HG03039 (cell line): ENCODE data around the gene PPP2R2D.
"Not testable (repeated sequence)": the region's sequence is repeated elsewhere in the genome, so short reads cannot be mapped to it uniquely, and the experiment has no call there.

Experiments
- ATAC-seq: cut with Tn5 transposase; IDR thresholded peaks from one replicate; pipeline ENCODE4 v1.9.1; 2021; ENCODE audit warnings: mild to moderate bottlenecking, moderate library complexity; ENCODE audit not compliant: unreplicated experiment

The PPP2R2D gene

DNA sequence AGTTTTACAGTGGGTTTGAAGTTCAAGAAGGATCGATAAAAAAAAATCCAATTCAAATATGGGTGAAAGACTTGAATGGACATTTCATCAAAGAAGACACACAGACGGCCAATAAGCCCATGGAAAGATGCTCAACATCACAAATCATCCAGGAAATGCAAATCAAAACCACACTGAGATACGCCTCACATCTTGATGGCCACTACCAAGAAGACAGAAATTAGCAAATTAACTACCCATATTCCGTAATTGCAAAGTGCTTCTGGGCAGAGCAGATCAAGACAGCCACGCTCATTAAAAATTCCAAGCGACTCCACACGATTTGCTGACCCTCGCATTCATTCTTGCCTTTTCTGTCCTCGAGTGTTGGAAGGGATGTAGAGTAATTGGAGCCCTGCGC, 34.1 kb upstream of the PPP2R2D start:
- no peak for ATAC-seq

DNA sequence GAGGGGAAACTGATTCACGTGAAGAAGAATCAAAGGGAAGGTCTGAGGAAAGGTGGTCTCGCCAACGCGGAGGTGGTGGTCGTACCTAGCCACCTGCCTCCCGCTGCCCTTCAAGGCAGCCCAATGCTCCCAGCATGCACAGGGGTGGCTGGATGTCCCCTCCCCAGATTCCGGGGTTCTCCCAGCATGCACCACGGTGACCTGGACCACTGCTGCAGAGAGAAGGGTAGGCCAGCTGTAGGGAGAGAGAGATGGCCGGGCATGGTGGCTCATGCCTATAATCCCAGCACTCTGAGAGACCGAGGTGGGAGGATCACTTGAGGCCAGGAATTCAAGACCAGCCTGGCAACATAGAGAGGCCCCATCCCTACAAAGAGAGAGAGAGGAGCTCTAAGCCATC, 32.4 kb upstream of the PPP2R2D start:
- no peak for ATAC-seq

DNA sequence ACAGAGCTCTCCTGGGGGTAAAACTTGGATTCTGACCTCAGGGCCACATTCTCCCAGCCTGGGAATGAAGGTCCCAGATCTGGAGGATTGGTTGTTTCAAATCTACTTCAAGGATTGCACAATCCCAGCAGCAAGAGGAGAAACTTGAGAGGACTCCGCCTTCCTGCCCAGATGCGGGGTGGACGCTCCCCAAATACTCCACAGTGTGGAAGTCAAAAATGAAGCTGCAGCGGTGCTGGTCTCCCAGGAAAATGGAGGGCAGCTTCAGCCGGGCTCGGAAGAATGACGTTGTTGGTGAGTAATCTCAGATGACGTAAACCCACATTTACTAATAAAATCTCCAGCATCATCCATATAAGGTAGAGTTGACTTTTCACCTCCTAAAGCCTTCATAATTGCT, 31.5 kb upstream of the PPP2R2D start:
- no peak for ATAC-seq

DNA sequence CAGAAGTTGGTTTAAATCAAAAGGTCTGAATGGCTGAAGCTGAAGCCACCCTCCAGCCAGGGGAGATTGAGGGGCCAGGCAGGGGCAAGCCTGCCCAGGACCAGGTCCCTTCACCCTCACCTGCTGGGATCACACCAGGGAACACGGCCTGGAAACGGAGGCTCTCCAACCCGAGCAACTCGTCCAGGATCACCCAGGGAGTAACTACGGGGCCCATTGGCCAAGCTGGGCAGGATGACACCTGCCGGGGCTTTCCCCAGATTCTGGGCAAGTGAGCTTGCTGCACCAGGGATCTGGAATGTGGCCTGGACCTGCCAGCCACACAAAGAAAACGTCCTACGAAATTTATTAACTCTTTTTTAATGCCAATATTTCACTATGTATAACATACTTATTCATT, 30.4 kb upstream of the PPP2R2D start:
- ATAC-seq: no peak

DNA sequence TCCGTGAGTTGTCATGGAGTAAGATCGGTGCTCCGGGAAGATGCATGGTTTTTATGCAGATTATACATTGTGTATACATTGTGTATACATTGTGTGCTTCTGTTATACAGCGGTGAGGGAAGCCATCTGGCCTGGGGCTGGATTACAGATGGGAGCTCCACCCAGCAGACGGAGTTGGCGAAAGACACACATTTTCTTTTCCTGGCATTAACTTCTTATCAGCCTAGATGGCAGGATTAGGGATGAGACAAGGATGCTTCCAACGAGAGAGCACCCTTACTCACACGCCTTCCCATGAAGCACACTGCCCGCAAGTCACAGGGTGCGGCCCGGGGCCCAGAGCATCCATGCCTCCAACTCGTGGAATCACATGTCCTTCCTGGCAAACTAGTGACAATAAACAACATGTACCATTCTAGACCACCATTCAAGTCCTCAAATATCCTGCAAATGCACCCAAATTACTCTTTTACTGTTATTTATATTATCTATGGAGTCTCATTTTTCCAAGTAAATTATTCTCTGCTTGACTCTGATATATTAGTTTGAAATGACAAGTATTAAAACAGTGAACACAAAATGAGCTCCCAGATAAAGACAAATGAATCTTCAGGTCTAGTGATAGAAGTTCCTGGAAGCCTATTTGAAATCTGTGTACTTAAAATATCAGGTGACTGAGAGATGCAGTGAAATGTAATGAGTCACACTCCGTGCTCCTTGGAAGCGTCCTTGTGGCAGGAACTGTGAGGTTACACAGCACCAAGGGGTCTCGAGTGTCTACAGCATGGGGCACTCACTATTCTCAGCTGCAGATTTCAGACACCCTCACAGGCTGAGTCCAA, 29.8 kb upstream of the PPP2R2D start:
- no peak for ATAC-seq

DNA sequence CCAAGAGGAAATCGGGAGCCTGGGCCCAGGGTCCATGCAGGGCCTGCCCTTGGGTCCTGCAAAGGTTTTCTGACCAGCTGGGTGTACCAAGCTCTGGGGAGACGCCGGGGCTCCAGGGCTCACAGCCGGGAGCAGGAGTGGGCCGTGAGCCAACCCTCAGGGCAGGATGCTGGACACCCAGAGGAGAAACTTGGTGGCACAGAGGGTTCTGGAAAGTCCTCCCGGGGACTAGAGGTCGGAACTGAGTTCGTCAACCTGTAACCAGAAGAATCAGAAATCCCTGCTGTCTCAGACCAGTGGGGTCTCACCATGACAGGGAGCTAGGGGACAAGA, 29.2 kb upstream of the PPP2R2D start:
- ATAC-seq: no peak

DNA sequence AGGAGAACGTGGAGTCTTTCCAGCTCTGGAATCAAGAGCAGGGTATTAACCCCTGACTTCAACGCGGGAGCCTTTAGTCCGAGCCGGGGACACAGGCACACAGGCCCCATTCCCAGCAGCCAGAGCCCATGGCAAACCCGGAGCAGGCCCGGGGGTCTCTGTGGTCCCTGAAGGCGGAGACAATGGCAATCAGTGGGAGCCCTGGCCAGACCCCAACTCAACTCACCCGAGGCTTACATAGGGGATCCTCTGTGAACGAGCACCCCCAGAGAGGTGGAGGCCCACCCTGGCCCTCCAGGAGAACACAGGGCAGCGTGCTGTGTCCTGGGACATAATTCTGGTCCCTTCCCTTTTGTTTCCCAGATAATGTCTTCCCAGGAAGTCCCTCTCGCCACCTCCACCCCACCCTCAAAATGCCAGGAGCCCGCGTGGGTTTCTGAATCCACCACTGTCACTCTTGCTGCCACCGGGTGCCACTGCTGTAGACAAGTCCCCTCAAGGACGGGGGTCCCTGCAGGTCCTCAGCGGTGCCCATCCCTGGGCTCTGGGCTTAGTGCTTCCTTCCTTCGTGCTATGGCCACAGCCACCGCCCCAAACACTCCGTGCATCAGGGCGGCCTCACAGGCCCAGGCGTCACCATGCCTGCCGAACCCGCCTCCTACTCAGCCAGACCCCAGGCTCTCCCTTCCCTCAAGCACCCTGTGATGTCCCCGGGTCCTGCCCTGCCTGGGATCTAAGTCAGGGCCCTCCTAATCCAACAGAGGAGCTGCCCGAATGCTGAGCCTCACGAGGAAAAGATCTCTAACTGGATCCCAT, 28.6 kb upstream of the PPP2R2D start:
- no peak for ATAC-seq

DNA sequence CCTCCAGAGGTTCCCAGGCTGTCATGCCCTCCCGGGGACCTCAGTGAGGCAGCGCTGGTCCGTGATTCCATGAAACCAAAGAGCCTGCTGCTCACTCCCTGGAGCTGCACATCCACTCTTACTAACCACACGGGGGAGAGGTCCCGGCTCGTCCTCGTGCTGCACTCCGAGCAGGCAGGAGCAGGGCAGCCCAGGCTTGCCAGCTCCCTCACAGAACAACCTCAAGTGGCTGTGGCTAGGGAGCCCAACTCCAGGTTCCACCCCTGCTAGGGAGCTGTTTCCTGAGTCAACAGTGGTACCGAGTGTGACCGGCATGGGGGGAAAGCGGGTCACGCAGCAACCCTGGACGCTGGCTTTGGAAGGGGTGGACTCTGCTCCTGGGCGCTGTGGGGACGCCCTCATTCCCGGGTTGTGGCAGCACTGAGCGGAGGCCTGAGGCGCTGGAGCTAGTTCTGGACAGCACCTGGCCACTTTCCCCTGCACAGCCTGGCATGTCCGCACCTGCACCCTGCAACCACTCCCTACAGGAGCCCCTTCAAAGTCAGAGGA, 27.9 kb upstream of the PPP2R2D start:
- no peak for ATAC-seq

DNA sequence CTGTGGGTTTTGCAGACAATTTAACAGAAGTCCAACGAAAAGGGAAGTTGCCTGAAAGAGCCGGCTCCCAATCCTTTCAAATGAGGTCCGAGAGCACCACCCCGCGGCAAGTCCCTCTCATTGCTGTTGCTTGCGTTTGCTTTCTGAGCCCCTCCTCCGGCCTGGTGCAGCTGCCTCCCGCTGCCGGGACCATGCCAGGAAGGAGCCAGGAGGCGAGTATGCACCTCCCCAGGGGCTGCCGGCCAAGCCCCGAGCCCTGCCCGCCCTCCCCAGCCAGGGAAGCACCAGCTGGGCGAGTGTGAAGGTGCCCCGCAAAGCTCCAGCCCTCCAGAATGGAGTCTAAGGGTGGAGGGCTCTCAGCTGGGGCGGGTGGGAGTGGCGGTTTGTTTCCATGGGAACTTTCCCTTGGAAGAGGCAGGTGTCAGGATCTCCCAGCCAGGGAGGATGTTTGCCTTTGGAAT, 25.8 kb upstream of the PPP2R2D start:
- ATAC-seq: peak; percentile 67

DNA sequence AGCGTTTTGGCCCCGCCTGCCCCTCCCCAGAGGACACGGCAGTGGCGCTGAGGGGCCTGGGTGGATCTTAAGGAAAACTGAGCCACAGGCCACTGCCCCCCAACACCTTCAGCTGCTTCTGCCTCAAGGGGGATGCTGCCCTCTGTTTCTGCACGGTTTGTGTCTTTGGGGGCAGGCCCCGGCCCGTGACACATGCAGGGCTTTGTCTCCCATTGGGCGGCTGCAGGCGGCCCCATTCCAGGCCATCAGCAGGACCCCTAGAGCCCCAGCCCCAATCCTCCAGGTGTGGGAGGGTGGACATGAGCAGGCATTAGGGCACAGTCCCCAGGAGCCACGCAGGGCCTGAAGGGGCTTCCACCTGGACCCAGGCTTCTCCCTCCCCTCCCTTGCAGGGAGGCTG, 25.3 kb upstream of the PPP2R2D start:
- ATAC-seq: no peak

DNA sequence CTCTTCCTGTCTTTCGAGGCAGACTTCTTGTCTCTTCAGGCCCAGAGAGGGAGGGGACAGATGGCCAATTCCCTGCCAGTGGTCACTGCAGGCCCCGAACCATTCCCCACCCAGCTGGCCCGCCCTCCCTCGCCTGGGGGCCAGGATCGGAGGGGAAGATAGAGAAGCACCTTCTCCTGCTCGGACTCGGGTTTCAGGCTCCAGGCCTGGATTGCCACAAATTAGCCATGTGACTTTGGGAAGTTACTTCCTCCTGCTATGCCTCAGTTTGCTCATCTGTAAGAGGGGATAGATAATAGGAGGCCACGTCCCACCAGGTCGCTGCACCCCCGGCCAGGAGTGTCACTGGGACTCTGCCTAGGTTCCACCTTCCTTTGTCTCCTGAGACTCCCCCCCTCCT, 24.8 kb upstream of the PPP2R2D start:
- no peak for ATAC-seq

DNA sequence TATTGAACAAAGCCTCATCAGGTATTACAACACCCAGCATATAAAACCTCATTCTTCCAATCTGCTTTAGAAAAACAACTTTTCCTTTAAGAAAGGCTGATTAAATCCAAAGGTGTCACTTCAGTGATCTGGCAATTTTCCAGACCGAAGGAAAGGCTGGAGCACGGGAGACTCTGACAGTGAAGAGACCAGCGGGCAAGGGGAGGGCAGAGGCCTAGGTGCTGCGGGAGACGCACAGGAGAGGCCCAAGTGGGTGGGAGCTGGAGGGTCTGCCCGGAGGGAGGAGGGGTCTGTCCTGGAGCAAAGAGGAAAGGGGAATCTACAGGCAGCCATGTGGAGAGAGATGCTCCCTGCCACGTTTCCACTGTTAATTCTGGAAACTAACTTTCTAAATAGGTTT, 24.3 kb upstream of the PPP2R2D start:
- no peak for ATAC-seq

DNA sequence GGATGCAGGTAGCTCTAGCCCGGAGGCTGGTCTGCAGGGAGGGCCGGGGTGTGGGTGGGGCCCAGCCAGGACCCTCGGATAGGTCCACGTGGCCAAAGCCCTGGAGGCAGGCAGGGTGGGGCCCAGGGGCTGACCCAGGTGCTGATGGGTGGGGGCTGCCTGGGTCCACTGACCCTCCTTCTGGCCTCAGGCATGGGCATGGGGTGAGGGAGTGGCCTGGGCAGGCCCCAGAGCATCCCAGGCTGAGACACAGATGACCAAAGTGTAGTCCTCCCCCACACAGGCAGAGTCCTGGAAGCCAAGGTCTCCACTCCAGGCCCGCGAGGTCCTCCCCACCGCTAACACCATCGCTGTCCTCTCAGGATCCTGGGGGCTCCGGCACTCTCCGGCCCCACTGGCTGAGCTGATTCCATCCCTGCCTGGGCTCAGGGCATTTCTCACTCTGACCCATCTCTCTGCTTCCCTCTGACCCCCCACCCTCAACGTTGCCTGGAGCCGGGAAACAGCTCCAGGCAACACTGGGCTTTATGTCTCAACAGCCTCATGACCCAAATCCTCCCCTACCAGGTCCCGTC, 20.7 kb upstream of the PPP2R2D start:
- ATAC-seq: no peak

DNA sequence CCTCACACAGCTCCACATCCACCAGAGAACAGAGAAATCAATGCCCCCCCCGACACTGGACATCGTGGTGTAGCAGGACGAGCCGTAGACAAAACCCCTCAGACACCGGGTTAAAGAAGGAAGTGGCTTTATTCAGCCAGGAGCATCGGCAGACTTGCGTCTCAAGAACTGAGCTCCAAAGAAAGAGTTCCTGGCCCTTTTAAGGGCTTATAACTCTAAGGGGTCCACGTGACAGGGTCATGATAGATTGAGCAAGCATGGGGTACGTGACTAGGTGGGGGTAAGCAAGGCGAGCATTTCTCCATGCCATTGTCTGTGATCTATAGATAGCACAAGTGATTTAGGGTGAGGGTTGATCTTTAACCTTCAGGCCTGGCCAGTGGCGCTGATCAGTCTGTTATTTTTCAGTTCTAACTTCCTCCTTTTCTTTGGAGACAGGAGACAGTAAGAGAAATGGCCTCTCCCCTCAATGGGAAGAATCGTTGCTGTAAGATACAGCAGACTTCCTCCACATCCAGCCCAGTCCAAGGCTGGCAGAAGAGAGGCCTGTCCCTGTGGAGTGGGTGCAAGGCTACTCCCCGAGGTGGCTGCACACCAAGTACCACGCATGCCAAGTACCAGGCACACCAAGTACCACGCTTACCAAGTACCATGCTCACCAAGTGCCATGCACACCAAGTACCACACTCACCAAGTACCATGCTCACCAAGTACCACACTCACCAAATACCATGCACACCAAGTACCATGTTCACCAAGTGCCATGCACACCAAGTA, 19.5 kb upstream of the PPP2R2D start:
- ATAC-seq: no peak

DNA sequence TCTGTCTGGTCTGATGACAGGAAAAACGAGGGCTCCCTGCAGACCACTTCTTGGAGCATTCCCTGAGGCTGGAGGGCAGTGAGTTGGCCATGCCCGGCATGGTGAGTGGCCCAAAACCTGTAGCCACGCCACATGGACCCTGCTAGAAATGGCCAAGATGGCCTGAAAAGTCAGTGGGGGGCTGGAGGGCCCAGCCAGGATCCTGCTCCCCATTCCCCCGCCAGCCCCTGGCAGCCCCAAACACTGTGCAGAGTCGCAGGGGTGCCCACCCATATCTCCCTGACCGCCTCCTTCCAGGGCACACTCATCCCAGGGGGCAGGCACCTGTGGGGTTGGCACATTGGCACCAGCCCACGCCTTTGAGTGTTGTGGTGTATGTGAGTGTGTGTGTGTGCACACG, 18.7 kb upstream of the PPP2R2D start:
- no peak for ATAC-seq

DNA sequence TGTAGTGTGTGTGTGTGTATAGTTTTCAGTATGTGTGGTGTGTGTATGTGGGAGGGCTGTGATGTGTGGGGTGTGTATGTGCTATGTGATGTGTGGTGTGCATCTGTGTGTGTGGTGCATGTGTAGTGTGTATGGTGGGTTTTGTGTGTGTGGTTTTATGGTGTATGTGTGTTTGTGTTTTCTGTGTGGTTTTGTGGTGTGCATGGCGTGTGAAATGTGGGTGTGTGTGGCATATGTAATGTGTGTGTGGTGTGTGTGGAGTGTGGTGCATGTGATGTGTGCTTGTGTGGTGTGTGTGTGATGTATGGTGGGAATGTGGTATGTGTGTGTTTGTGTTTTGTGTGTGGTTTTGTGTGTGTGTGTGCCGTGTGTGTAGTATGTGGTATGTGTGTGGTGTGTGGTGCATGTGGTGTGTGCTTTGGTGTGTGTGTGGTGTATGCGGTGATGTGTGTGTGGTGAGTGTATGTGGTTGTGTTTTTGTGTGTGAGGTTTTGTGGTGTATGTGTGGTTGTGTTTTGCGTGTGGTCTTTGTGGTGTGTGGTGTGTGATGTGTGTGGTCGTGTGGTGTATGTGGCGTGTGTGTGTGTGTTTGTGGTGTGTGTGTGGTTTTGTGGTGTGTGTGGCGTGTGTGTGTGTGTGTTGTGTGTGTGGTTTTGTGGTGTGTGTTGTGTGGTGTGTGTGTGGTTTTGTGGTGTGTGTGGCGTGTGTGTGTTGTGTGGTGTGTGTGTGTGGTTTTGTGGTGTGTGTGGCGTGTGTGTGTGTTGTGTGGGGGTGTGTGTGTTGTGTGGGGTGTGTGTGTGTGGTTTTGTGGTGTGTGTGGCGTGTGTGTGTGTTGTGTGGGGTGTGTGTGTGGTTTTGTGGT, 18.0 kb upstream of the PPP2R2D start:
- no peak for ATAC-seq

DNA sequence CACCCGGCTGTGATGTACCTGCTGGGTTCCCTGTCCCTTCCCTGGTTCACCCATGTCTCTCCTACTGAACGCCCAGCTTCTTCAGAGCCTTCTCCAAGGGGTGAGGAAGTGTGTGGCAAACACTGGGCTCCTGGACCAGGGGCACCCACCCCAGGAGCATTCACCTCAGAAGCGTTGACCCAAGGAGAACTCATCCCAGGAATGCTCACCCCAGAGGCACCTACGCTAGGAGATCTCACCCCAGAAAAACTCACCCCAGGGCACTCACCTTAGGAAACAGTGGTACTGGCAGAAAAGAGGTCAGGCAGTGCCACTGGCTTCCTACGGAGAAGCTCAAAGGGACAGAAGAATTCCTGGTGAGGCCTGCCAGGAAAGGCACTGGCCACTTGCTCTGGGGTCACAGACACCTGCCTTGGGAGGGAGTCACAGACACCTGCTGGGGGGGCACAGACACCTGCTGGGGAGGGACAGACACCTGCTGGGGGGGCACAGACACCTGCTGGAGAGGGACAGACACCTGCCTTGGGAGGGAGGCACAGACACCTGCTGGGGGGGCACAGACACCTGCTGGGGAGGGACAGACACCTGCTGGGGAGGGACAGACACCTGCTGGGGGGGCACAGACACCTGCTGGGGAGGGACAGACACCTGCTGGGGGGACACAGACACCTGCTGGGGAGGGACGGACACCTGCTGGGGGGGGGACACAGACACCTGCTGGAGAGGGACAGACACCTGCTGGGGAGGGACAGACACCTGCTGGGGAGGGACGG, 17.0 kb upstream of the PPP2R2D start:
- ATAC-seq: not testable (repeated sequence)

DNA sequence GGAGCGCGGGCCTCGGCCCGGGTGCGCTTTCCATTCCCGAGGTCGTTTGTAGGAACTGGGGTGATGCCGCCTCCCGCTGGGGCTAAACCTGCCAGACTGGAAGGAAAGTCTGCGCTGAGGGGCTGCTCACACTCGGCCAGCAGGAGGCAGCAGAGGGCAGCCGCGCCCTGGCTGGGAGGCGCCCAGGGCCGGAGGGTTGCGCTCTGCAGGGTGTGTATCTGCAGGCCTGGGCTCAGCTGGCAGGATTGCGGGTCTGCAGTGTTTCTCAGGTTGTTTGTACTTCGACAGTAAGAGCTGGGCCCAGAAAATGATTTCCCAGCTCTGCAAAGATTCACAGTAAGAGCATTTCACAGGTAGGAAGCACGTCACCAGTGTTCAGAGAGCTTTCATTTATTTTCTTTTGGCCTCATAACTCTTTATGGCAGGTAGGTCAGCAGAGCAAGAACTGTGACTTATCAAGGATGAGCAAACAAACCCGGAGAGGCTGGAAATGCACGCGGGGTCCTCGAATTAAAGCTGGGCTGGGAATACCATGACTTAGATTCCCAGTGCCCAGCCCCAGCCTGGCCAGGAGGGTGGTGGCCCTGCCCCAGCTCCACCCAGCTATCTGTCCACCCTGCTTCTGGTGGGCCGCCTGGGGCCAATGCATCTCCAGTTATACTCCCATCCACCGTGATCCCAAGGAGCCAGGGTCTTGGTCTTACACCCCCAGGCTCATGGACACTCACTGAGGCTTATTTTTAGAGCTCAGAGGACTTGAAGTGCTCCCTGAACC, 15.2 kb upstream of the PPP2R2D start:
- peak; percentile 93 for ATAC-seq
